AG09309 (cell line): Measurements from ENCODE around the gene BAIAP3.

ENCODE experiments used
- DNase-seq: peaks from one replicate; pipeline ENCODE4 v3.0.0-alpha.2; 2010; ENCODE audit warnings: low read depth
- H3K4me3 ChIP-seq: 2 replicates; pipeline ENCODE4 v1.5.1; 2011; ENCODE audit warnings: mild to moderate bottlenecking, low read depth, low read length, moderate library complexity; ENCODE audit not compliant: control insufficient read depth
- TF ChIP-seq, protein P1 (sequence below): IDR thresholded peaks from 2 replicates; pipeline ENCODE4 v1.5.1; 2011; ENCODE audit warnings: mild to moderate bottlenecking, low read depth, low read length, inconsistent platforms; ENCODE audit not compliant: insufficient read depth, control insufficient read depth; ENCODE audit errors: missing control alignments

Gene BAIAP3

DNA sequence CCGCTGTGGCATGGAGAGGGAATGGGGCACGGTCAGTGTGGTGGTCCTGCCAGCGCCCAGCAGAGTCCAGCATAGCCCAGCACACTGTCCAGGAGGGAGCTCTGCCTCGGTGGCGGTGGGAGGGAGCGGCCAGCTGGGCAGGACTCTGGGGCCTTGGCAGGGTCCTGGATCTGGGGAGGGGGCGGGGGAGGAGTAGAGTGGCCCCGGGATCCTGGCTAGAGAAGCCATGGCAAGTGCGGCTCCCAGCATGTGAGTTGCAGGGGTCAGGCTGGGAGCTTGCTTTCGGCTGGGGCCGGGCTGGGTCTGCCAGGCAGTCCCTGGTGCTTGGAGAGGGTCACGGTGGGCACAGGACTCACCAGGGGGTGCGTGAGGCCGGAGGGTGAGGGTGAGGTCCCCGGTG, 22.1 kb downstream of the BAIAP3 start:
- DNase-seq = no peak
- TF ChIP-seq, protein P1, sequence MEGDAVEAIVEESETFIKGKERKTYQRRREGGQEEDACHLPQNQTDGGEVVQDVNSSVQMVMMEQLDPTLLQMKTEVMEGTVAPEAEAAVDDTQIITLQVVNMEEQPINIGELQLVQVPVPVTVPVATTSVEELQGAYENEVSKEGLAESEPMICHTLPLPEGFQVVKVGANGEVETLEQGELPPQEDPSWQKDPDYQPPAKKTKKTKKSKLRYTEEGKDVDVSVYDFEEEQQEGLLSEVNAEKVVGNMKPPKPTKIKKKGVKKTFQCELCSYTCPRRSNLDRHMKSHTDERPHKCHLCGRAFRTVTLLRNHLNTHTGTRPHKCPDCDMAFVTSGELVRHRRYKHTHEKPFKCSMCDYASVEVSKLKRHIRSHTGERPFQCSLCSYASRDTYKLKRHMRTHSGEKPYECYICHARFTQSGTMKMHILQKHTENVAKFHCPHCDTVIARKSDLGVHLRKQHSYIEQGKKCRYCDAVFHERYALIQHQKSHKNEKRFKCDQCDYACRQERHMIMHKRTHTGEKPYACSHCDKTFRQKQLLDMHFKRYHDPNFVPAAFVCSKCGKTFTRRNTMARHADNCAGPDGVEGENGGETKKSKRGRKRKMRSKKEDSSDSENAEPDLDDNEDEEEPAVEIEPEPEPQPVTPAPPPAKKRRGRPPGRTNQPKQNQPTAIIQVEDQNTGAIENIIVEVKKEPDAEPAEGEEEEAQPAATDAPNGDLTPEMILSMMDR = no peak
- no peak overlapping the region for H3K4me3 ChIP-seq

DNA sequence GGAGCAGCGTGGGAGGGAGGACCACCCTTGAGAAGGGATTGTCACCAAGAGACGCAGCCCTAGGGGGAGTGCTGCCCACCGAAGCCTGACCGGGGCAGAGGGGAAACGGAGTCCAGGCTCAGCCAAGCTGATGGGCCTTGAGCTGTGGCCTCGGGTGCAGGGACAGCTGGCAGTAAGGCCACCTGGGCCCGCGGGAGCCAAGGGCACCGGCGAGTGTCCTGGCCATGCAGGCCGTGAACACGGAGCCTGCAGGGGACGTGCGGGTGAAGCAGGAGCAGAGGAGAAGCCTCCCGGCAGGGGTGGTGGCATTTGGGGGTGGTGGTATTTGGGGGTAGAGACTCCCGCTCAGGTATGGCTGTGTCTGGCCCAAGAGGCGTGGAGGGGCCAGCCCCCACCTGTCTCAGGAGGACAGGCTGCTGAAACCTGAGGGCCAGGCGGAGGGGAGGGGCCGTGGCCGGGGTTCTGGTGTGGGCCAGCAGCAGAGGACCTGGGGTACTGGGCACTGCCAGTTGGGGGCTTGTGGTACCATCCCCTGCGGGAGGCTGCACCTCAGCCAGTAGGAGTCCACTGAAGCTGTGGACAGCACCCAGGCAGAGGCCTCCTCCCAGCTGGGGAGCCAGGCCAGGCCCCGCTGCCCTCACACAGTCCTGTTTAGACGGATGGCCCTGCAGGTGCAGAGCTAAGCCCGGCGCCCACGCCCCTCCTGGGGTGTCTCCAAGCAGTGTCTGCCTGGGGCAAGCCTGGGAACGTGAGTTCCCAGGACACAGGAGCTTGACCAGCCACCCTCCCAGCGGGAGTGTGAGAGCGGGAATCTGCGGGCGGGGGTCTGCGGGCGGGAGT, 22.8 kb downstream of the BAIAP3 start:
- no peak for DNase-seq
- TF ChIP-seq, protein P1 = no peak
- H3K4me3 ChIP-seq = no peak overlapping the region

- no peak overlapping the region for H3K4me3 ChIP-seq
- TF ChIP-seq, protein P1 = no peak
- no peak for DNase-seq
Observed at GRCh38 chr16:1357906-1358566, 24.6 kb downstream of the BAIAP3 start.

GRCh38 chr16:1361685-1362360, 28.4 kb downstream of the BAIAP3 start:
- TF ChIP-seq, protein P1 = no peak
- no peak overlapping the region for H3K4me3 ChIP-seq

GRCh38 chr16:1362807-1363206, 29.4 kb downstream of the BAIAP3 start:
- no peak overlapping the region for H3K4me3 ChIP-seq
- TF ChIP-seq, protein P1 = no peak
- DNase-seq = no peak

More at GRCh38 chr16:1361685-1362360, 28.4 kb downstream of the BAIAP3 start:
- DNase-seq = no peak

DNA sequence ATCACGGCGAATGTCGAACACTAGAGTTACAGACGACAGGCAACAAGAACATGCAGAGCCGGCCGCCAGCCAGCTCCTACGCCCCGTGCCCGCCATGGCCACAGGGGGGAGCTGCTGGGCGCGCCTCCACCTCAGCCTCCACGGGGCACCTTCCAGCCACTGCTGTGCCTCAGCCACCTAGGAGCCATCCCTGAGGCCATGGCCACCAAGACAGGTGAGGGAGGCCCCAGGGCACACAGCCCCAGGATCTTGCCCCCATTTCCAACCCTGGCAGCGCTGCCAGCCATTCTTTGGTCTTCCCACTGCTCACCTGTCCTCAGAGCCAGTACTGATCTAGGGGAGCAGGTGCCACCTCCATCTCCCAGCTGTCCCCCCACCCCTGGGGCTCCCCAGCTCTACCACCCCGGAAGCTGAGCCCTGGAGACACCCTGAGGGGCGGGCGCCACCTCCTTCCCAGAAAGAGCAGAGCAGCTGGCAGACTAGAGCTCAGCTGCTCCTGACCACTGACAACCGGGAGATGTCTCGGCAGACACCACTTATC, 30.1 kb downstream of the BAIAP3 start:
- no peak overlapping the region for H3K4me3 ChIP-seq
- no peak for DNase-seq
- TF ChIP-seq, protein P1 = peak; percentile 70
